HG02885 (cell line): ENCODE data around the gene ERVH48-1.
"Not testable (repeated sequence)": the region's sequence is repeated elsewhere in the genome, so short reads cannot be mapped to it uniquely, and the experiment has no call there.

Experiments
- ATAC-seq: cut with Tn5 transposase; IDR thresholded peaks from one replicate; pipeline ENCODE4 v1.9.1; 2021; ENCODE audit warnings: mild to moderate bottlenecking; ENCODE audit not compliant: unreplicated experiment, poor library complexity

The ERVH48-1 gene

DNA sequence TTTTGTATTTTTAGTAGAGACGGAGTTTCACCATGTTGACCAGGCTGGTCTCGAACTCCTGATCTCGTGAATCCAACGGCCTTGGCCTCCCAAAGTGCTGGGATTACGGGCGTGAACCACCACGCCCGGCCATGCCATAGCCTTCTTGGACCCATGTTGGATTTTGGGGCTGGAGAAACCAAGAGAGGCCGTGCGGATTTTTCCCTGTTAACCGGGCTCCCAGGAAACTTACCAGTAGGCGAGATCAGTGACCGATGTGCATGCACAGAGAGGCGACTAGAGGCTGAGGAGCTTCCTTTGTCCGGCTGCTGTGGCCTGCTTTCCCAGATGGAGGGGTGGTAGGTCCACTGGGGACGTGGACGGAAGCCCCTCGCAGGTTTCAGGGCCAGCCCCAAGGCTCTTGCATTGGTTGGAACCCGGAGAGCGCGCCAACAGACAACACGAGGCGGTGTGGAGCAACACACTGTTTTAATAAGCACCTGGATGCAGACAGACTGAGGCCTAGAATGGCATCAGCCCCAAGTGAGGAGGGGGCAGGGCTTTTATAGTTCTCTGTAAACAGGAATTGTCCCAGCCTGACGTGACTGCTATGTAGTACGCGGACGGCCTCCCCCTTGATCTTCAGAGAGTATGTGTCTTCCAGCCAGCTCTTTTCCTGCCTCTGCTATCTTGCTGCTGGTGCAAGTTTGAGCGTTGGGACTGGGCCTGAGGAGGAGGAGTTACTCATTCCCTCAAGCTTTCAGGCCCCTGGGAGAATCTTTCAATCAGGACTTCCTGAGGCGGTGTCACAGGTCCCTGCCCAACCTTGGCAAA, at the start of gene ERVH48-1:
Gene ERVH48-1, minus strand, starts transcription at position 517 of the 813 bp plus-strand sequence. CDS start 6,624 bp downstream, outside the sequence.
- no peak for ATAC-seq

- peak; percentile 82 for ATAC-seq
These were observed 48.8 kb upstream of the ERVH48-1 start, which contains the start of gene PKNOX1 for GRCh38 chr21:42973991-42974831. Gene PKNOX1 (plus strand): TSS chr21:42974562. CDS start chr21:43004382, 29,820 bp downstream.

- no peak for ATAC-seq
These were observed 48.0 kb upstream of the ERVH48-1 start for GRCh38 chr21:42973309-42973990.

DNA sequence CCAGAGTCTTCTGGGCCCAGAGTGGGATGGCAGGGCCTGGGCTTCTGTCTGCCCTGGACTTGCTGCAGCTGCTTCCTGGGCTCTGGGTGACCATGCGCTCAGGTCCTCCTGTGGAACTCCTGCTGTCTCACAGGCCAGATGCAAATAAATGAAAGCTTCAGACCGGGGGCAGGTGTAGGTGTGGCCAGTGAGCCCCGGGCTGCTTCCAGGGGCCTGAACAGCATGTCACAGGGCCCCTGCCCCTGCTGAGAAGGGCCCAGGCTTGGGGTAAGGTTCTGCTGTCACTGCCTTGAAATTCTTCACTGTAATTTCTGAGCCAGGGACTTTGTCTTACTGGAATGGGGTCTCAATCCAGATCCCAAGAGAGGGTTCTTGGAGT, 46.5 kb upstream of the ERVH48-1 start:
- ATAC-seq: no peak

GRCh38 chr21:42970946-42971653, 45.7 kb upstream of the ERVH48-1 start:
- no peak for ATAC-seq

- no peak for ATAC-seq
These were observed 43.8 kb upstream of the ERVH48-1 start for GRCh38 chr21:42969193-42969600.

GRCh38 chr21:42967616-42968015, 42.2 kb upstream of the ERVH48-1 start:
- not testable (repeated sequence) for ATAC-seq

DNA sequence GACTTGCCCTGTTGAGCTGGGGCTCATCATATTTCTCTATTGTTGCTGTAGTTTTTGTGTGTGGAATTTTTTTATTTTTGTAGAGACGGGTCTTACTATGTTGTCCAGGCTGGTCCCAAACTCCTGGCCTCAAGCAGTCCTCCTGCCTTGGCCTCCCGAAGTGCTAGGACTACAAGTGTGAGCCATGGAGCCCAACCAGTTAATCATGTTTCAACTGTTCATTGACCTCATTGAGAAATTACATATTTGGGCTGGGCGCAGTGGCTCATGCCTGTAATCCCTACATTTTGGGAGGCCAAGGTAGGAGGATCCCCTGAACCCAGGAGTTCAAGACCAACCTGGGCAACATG, 39.8 kb upstream of the ERVH48-1 start:
- ATAC-seq: no peak

DNA sequence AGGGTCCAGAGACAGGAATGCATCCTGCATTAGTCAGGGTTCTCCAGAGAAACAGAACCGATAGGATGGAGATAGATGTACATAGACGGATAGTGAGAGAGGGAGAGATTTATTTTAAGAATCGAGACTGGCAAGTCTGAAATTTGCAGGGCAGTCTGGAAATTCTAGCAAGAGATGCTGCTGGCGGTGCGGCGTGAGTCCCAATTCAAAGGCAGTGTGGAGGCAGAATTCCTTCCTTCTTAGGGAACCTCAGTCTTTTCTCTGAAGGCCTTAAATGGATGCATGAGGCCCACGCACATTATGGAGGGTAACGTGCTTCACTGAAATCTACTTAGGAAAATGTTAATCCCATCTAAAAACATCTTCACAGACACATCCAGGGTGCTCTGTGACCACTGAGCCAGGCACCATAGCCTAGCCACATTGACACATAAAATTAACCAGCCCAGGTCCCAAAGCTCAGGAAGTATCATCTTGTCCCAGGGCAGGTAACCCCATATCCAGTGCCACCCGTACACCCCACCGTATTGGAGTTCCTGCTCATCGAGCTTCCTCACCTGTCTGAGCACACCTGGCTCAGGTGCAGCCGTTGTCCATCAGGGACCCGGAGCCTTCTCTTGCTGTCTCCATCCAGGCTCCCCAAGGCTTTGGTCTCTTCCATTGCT, 39.2 kb upstream of the ERVH48-1 start:
- no peak for ATAC-seq

DNA sequence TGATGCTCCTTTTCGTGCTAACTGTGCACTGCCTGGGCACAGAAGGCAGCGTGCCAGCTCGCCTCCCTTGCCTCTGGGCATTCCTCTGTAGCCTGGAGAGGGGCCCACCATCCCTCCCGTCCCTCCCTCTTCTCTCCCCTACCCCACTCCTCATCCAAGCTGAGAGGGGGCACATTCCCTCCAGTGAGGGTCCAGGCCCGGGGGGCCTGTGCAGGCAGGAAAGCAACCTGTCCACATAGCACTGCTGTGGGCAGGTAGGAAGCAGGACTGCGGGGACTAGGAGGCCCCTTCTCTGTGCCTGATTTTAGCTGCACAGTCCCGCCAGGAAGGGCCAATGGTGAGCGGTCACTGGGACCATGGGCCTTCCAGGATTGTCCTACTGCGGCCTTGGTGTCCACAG, 38.7 kb upstream of the ERVH48-1 start:
- no peak for ATAC-seq

DNA sequence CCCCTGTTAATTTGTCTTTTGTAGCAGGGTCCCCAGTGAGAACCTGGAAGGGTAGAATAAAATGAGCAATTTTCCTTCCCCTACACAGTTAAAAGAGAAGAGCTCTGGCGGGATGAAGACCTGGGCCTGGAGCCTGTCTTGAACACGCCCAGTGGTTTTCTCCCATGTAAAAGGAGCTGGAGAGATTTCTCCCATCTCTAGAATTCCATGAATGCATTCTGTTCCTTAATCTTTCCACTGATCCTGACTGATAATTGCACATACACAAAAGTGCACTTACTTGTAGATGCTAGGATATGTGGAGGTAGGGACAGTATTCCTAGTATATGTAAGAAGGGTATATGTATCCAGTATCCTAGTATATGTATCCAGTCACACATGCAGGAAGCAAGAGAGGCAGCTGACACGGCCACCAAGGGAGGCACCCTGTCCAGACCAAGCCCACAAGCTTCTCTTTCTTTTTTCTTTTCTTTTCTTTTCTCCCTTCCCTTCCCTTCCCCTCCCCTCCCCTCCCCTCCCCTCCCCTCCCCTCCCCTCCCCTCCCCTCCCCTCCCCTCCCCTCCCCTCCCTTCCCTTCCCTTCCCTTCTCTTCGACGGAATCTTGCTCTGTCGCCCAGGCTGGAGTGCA, 37.1 kb upstream of the ERVH48-1 start:
- ATAC-seq: no peak

GRCh38 chr21:42959728-42960127, 34.3 kb upstream of the ERVH48-1 start:
- no peak for ATAC-seq

GRCh38 chr21:42958122-42958521, 32.7 kb upstream of the ERVH48-1 start:
- ATAC-seq: not testable (repeated sequence)

DNA sequence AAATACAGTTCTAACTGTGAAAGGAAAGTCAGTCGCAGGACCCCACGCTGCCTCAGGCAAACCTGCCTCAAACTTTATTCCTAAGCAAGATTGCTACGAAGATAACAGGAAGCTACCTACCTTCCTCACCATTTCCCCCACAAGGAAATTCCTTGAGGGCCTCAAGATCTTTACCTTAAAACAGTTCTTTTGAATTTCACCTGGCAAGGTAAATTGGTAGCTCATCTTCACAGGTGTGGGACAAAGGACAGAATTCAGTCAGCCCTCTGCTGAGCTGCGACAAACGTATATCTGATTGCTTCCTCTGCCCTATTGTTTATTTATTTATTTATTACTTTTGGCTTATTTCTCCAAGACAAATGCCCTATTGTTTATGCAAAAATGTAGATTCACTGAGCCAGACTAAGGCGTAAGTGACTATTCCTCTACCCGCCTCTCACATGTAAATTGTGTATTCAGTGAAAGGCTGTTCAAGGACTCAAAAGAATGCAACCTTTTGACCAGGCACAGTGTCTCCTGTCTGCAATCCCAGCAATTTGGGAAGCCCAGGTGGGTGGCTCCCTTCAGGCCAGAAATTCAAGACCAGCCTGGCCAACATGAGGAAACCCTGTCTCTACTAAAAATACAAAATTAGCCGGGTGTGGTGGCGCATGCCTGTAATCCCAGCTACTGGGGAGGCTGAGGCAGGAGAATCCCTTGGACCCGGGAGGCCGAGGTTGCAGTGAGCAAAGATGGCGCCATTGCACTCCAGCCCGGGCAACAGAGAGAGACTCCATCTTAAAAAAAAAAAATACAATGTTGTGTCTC, 31.6 kb upstream of the ERVH48-1 start:
- no peak for ATAC-seq

- not testable (repeated sequence) for ATAC-seq
These were observed 25.8 kb upstream of the ERVH48-1 start for GRCh38 chr21:42951193-42951592.

DNA sequence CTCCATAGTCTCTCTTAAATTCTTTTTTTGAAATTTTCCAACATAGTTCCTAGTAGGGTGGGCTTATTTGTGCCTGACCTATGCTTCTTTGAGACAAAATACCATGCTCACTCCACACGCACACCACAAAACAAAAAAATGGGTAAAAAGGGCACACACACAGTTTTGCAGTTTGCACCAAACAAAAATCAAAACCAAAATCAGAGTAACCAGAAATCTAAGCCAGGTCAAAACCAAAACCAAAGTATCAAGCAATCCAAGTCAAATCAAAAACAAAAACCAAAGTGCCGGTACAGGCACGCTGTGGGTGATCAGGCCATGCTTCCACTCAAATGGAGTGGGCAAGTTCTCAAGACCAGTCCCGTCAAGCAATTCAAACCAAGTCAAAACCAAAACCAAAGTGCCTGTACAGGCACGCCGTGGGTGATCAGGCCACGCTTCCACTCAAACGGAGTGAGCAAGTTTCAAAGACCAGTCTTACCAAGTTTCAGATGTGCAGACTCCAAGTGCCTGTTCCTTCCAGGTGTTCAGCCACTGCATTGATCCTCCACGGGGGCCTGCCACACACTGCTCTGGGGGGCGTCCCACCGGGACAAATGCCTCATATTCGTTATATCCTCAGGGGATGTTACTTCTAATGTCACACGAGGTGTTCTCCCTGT, 23.8 kb upstream of the ERVH48-1 start:
- ATAC-seq: not testable (repeated sequence)

GRCh38 chr21:42942244-42942643, 16.8 kb upstream of the ERVH48-1 start:
- no peak for ATAC-seq

DNA sequence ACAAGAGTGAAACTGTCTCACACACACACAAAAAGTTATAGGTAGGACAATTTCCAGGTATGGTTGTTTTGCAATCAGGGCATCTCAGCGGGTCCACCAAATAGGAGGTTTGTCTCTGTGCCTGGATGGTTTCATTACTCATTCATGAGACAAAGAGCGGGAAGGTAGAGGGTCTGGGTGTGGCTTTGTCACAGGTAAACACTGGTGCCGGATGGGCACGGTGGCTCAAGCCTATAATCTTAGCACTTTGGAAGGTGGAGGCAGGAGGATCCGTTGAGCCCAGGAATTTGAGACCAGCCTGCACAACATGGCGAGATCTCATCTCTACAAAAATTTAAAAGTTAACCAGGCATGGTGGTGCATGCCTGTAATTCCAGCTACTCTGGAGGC, 16.3 kb upstream of the ERVH48-1 start:
- no peak for ATAC-seq
